A549 (cell line): Measurements from ENCODE around the gene MUC2. TPM values are rescaled to one million over a fixed set of nuclear protein-coding genes. Genes with fewer than 3 reads are reported as not detected.

ENCODE experiments used
- ATAC-seq, 2 experiments: fragments of 200-7000 bp in 1 of 2; fragments of >200 bp in 1 of 2; cut with Nextera tagmentation in 1 of 2; cut with Tn5 transposase in 1 of 2; 3 replicates each; pipeline versions ENCODE4 v1.8.0 to v1.9.1; 2018 to 2020; ENCODE audit warnings: mild to moderate bottlenecking in 1 of 2, moderate library complexity in 1 of 2
- CTCF ChIA-PET: fragments of 300-600 bp; sonication (Branson Sonifier 250); formaldehyde crosslinking; extraction: SDS; loops from one replicate; lab custom pipeline; 2021; ENCODE audit warnings: antibody characterized with exemption, inconsistent platforms; lab: Yijun Ruan, JAX
- POLR2A ChIA-PET: fragments of 350-600 bp; formaldehyde crosslinking; extraction: SDS; loops from one replicate; lab custom pipeline; 2021; ENCODE audit warnings: antibody characterized with exemption, inconsistent platforms; lab: Yijun Ruan, JAX
- DNase-seq, 2 experiments: peaks; one replicate each; pipeline versions ENCODE4 v3.0.0 to v3.0.0-alpha.2; 2011 to 2016; ENCODE audit warnings: low read depth in 1 of 2, low spot score in 1 of 2
- FAIRE-seq: peaks from 2 replicates; lab custom pipeline; 2011; peaks lifted over from hg19 to GRCh38; lab: Jason Lieb, UNC
- H3K27ac ChIP-seq, 2 experiments: fragments of >200 bp; sonication (Bioruptor Twin); formaldehyde crosslinking; 3 replicates each; pipeline ENCODE4 v1.5.1; 2016 to 2017
- H3K4me1 ChIP-seq: fragments of >200 bp; sonication (Bioruptor Twin); formaldehyde crosslinking; 3 replicates; pipeline ENCODE4 v1.6.1; 2016
- H3K4me2 ChIP-seq: fragments of >200 bp; sonication (Bioruptor Twin); formaldehyde crosslinking; 3 replicates; pipeline ENCODE4 v1.6.1; 2016
- H3K4me3 ChIP-seq: fragments of >200 bp; sonication (Bioruptor Twin); formaldehyde crosslinking; 3 replicates; pipeline ENCODE4 v1.5.1; 2016
- H3K9me3 ChIP-seq: fragments of >200 bp; sonication (Bioruptor Twin); formaldehyde crosslinking; 3 replicates; pipeline ENCODE4 v1.6.1; 2016
- CBX2 ChIP-seq: fragments of 200-600 bp; sonication (generic); IDR thresholded peaks from 2 replicates; pipeline ENCODE4 v1.6.1; 2016; ENCODE audit warnings: low read depth, mild to moderate bottlenecking, borderline replicate concordance
- CEBPB ChIP-seq, 2 experiments: fragments of >200 bp in 1 of 2; sonication (Bioruptor Twin) in 1 of 2; formaldehyde crosslinking in 1 of 2; IDR thresholded peaks; 2 replicates each; pipeline ENCODE4 v1.6.1; 2012 to 2016
- CHD2 ChIP-seq: fragments of 150-350 bp; IDR thresholded peaks from 2 replicates; pipeline ENCODE4 v1.6.1; 2014; ENCODE audit warnings: low read length; ENCODE audit not compliant: partially characterized antibody
- CTCF ChIP-seq: fragments of >200 bp; sonication (Bioruptor Twin); formaldehyde crosslinking; IDR thresholded peaks from 3 replicates; pipeline ENCODE4 v1.5.1; 2016
- EHMT2 ChIP-seq: fragments of 200-600 bp; sonication (generic); IDR thresholded peaks from 2 replicates; pipeline ENCODE4 v1.6.1; 2016; ENCODE audit warnings: antibody characterized with exemption, low read depth, mild to moderate bottlenecking, moderate library complexity
- ELK1 ChIP-seq: fragments of 150-350 bp; IDR thresholded peaks from 2 replicates; pipeline ENCODE4 v1.6.1; 2014; ENCODE audit warnings: low read depth, mild to moderate bottlenecking, low read length
- EP300 ChIP-seq, 2 experiments: fragments of >200 bp; sonication (Bioruptor Twin); formaldehyde crosslinking; IDR thresholded peaks; 2 replicates in 1 of 2; 3 replicates in 1 of 2; pipeline ENCODE4 v1.6.1; 2016 to 2017
- FOSB ChIP-seq: fragments of 250-450 bp; sonication (Bioruptor Pico); IDR thresholded peaks from 2 replicates; pipeline ENCODE4 v1.5.0; 2020; ENCODE audit warnings: mild to moderate bottlenecking, moderate library complexity
- FOXS1 ChIP-seq: fragments of 250-450 bp; sonication (Bioruptor Pico); IDR thresholded peaks from 2 replicates; pipeline ENCODE4 v1.5.0; 2020; ENCODE audit warnings: mild to moderate bottlenecking, moderate library complexity
- GATA3 ChIP-seq: IDR thresholded peaks from 2 replicates; pipeline ENCODE4 v1.6.1; 2012; ENCODE audit warnings: borderline replicate concordance
- HEYL ChIP-seq: fragments of 250-450 bp; sonication (Bioruptor Pico); IDR thresholded peaks from 2 replicates; pipeline ENCODE4 v1.8.0; 2021; ENCODE audit warnings: mild to moderate bottlenecking, moderate library complexity
- HOXB5 ChIP-seq: fragments of 250-450 bp; sonication (Bioruptor Pico); IDR thresholded peaks from 2 replicates; pipeline ENCODE4 v1.5.0; 2020; ENCODE audit warnings: mild to moderate bottlenecking, moderate library complexity
- JUNB ChIP-seq: fragments of >200 bp; sonication (Bioruptor Twin); formaldehyde crosslinking; IDR thresholded peaks from 2 replicates; pipeline ENCODE4 v1.6.1; 2016
- MYC ChIP-seq: IDR thresholded peaks from 2 replicates; pipeline ENCODE4 v1.6.1; 2012; ENCODE audit warnings: mild to moderate bottlenecking, inconsistent platforms, low read length, improper control_type of control experiment, borderline replicate concordance
- NPAS2 ChIP-seq: fragments of 250-450 bp; sonication (Bioruptor Pico); IDR thresholded peaks from 2 replicates; pipeline ENCODE4 v1.8.0; 2022; ENCODE audit warnings: mild to moderate bottlenecking, moderate library complexity, borderline replicate concordance
- NR3C1 ChIP-seq: fragments of >200 bp; sonication (Bioruptor Twin); formaldehyde crosslinking; IDR thresholded peaks from 3 replicates; pipeline ENCODE4 v1.6.1; 2017
- RARB ChIP-seq: fragments of 250-450 bp; sonication (Bioruptor Pico); IDR thresholded peaks from 2 replicates; pipeline ENCODE4 v1.8.0; 2021; ENCODE audit warnings: mild to moderate bottlenecking, moderate library complexity
- USF2 ChIP-seq: fragments of 450-650 bp; IDR thresholded peaks from 2 replicates; pipeline ENCODE4 v1.6.1; 2014; ENCODE audit warnings: antibody characterized with exemption
- ZFP36 ChIP-seq: fragments of 450-650 bp; IDR thresholded peaks from 2 replicates; pipeline ENCODE4 v1.6.1; 2014; ENCODE audit warnings: borderline replicate concordance; ENCODE audit not compliant: partially characterized antibody
- WGBS: methylation state at CpG from one replicate; pipeline ENCODE4 v1.1.6; 2017; ENCODE audit errors: missing lambda C conversion rate; 5-methylcytosine and 5-hydroxymethylcytosine counted together
- polyA plus RNA-seq, 4 experiments: library from polyadenylated mRNA; depleted of rRNA in 3 of 4; stranded (reverse); fragments of >200 nt; fragmentation: RNase III in 1 of 4; extraction: RNeasy Plus Mini Kit Qiagen cat#74134 plus additional on column Dnase treatment in 1 of 4; gene quantifications; 2 replicates in 3 of 4; 3 replicates in 1 of 4; pipeline ENCODE4 v1.2.3, GENCODE V29; 2011 to 2017
- TF ChIP-seq, protein P1 (sequence below): fragments of 250-450 bp; sonication (Bioruptor Pico); IDR thresholded peaks from 2 replicates; pipeline ENCODE4 v1.5.0; 2020; ENCODE audit warnings: low read depth, mild to moderate bottlenecking, moderate library complexity

The MUC2 gene
- polyA plus RNA-seq, 2 of the 4 experiments (the other 2 are of a cell fraction), result 0.01 to 0.03 TPM

DNA sequence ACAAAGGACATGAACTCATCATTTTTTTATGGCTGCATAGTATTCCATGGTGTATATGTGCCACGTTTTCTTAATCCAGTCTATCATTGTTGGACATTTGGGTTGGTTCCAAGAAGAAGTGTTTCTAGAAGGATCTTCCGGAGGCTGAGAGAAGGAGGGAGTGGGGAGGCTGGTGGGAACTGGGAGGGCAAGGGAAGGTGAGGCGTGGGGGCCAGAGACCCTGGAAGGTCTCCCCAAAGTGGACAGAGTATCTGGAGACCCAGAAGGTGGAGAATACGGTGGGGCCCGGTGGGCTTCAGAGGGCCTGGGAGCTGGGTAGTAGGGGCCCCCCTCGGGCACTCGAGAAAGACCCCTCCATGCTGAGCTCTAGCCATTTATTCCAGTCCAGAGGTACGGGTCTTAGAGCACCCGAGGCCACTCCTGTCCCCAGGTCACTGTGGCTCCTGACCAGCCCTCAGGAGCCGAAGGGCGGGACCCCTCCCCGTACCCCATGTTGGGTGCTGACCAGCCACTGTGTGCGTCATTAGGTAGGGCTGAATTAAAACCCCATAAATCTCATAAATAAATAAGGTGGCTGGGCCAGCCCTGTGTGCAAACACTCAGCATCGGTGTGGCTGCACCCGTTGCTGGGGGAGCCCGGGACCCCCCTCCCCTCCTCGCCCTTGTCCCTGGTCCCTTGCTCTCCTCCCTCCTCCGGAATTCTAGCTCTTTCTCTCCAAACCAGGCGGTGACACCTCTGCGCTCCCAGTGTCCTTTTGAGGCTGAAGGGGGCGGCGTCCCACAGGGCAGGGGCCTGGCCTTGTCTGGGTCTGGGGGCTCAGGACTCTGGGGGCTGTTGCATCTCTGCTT lies 44.3 kb downstream of the MUC2 start:
- Histone ChIP-seq H3K4me2 (no peak overlapping the region), H3K4me1 (peaks cover 10% of the 10 kb centered on the region; the same call in 1 of the 3 replicates)
- TF ChIP-seq EP300 (IDR thresholded peaks at IDR 0.05) (no peak), CTCF (no peak)

DNA sequence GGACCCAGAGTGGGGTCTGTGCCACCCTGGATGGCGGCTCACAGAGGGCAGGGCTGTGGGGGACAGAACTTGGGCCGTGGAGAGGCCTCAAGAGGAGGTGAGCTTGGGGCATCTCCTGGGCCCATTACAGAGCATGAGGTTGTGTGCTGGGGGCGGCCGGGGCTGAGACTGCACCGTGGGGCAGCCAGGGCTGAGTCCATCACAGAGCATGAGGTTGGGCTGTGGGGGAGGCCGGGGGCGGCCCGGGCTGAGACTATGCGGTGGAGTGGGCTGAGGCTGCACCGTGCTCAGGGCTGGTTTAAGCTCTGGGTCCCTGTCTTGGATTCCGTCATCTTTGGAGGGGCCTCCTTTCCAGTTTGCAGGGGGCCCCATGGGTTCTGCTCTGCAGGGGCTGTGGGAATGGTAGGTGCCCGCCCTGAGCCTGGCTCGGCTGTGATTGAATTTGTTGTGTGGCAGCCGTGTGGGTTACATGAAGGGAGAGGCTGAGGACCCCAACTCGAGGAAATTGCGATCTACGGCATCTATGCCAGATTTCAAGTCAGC lies 45.0 kb downstream of the MUC2 start:
- no peak overlapping the region for H3K4me2 ChIP-seq
- ATAC-seq (no peak), FAIRE-seq (no peak), DNase-seq (no peak)
- H3K4me1 ChIP-seq, result peaks cover 10% of the 10 kb centered on the region; the same call in 1 of the 3 replicates
- TF ChIP-seq RARB (CRISPR knock-in tag) (no peak), GATA3 (no peak), NPAS2 (CRISPR knock-in tag) (no peak), ELK1 (no peak), JUNB (no peak)
- no peak overlapping the region for H3K4me3 ChIP-seq
- ChIA-PET CTCF (no interaction called here), POLR2A (no interaction called here)
- no peaks in the 10 kb centered on the region for H3K9me3 ChIP-seq
- 86% methylated on average over 9 of the region's 17 CpGs for WGBS
- peak overlapping the region; percentile 21 to 41; a peak in 4 of 6 replicates for H3K27ac ChIP-seq

More for the DNA sequence above, 44.3 kb downstream of the MUC2 start:
- H3K9me3 ChIP-seq, result no peaks in the 10 kb centered on the region
- DNase-seq, result no peak
- ChIA-PET CTCF (no interaction called here), POLR2A (no interaction called here)
- H3K4me3 ChIP-seq, result no peak overlapping the region
- no peak for FAIRE-seq
- no peak for ATAC-seq
- 76% methylated on average over 22 of the region's 22 CpGs for WGBS
- peak overlapping the region; percentile 21 to 41; a peak in 3 of 6 replicates for H3K27ac ChIP-seq

DNA sequence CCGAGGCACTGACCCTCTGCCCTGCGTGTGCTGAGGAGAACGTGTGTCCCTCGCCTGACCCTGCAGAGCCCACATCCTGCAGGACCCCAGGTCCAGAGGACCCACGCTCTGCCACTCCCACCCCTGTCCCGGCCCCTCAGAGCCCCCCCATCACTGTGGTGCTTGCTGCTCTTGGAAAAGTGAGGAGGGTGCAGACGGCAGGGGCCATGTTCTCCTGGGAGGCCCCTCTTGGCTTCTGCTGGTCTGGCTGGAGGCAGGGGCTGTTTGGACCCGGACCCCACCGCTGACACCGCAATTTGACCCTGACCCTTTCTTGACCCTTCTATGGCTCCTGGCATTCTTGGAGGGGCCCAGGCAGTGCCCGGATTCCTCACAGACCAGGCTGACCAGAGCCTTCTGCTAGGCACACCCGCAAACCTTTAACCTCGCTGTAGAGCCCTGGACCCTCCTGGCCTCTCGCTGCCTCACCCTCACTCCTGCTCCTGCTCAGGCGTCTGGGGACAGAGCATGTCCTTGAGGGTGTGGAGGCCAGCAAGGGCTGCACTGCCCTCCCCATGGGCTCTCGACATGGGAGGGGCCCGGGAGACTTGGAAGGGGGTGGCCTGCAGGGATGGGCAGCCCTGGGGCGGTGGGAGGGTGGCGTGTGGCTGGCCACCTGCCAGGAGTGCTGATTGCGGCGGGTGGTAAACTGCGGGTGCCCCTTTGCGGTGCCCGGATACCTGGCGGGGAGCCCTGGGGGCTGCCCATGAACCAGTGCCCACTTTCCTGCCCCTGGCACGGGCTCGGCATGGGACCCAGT lies 46.1 kb downstream of the MUC2 start:
- TF ChIP-seq, protein P1, sequence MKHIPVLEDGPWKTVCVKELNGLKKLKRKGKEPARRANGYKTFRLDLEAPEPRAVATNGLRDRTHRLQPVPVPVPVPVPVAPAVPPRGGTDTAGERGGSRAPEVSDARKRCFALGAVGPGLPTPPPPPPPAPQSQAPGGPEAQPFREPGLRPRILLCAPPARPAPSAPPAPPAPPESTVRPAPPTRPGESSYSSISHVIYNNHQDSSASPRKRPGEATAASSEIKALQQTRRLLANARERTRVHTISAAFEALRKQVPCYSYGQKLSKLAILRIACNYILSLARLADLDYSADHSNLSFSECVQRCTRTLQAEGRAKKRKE (CRISPR knock-in tag), result no peak
- no peak for TF ChIP-seq FOXS1 (CRISPR knock-in tag)
- no peak for TF ChIP-seq HOXB5 (CRISPR knock-in tag)
- no peak for TF ChIP-seq EP300 (IDR thresholded peaks at IDR 0.05)
- TF ChIP-seq ZFP36, result no peak
- no peak for TF ChIP-seq CEBPB (IDR thresholded peaks at IDR 0.05)
- TF ChIP-seq NR3C1, result no peak
- no peak for TF ChIP-seq HEYL
- TF ChIP-seq EHMT2, result no peak
- no peak for TF ChIP-seq CHD2
- no peak for TF ChIP-seq MYC
- no peak for TF ChIP-seq CBX2
- TF ChIP-seq FOSB (CRISPR knock-in tag), result no peak
- TF ChIP-seq USF2, result no peak
- H3K27ac ChIP-seq, result peak overlapping the region in 1 of 2 experiments; percentile 34; a peak in 3 of 6 replicates
- CTCF ChIA-PET, result no interaction called here
- ATAC-seq, result peak in 1 of 2 experiments; percentile 12; a peak in 1 of 6 replicates
- FAIRE-seq, result no peak
- WGBS, result 83% methylated on average over 13 of the region's 27 CpGs
- no peak overlapping the region for H3K4me3 ChIP-seq
- H3K9me3 ChIP-seq, result no peaks in the 10 kb centered on the region
- POLR2A ChIA-PET, result no interaction called here
- H3K4me1 ChIP-seq, result peaks cover 6% of the 10 kb centered on the region; the same call in 1 of the 3 replicates
- H3K4me2 ChIP-seq, result no peak overlapping the region
- no peak for DNase-seq
